Measurements from ENCODE around the gene PALD1.

- no peak for TF ChIP-seq CTCF (IDR thresholded peaks at IDR 0.05)
- no peak for TF ChIP-seq POLR2A (IDR thresholded peaks at IDR 0.05)
These were observed 120.8 kb downstream of the PALD1 start for GRCh38 chr10:70599319-70599718.

All from thyroid gland (tissue), 4 donors.